SK-N-SH treated with all-trans-retinoic acid at 6 μM for 48 hours (cell line): Measurements from ENCODE around the gene PDSS2.

ENCODE experiments used
- ATAC-seq: fragments of 200-7000 bp; cut with Tn5 transposase; 3 replicates; pipeline ENCODE4 v1.9.1; 2020; ENCODE audit warnings: mild to moderate bottlenecking, moderate library complexity
- ARNTL ChIP-seq: fragments of 450-650 bp; formaldehyde crosslinking; IDR thresholded peaks from 2 replicates; pipeline ENCODE4 v1.5.0; 2020; ENCODE audit warnings: low read depth, mild to moderate bottlenecking, moderate library complexity, borderline replicate concordance
- BACH2 ChIP-seq: fragments of 250-450 bp; sonication (Bioruptor Pico); IDR thresholded peaks from 2 replicates; pipeline ENCODE4 v1.9.0; 2021; ENCODE audit warnings: mild to moderate bottlenecking, borderline replicate concordance
- CSDC2 ChIP-seq: fragments of 250-450 bp; sonication (Bioruptor Pico); IDR thresholded peaks from 2 replicates; pipeline ENCODE4 v1.5.0; 2020; ENCODE audit warnings: mild to moderate bottlenecking, moderate library complexity
- CSRNP3 ChIP-seq: fragments of 250-450 bp; sonication (Bioruptor Pico); IDR thresholded peaks from 2 replicates; pipeline ENCODE4 v1.5.1; 2021; ENCODE audit warnings: mild to moderate bottlenecking, moderate library complexity
- ESRRG ChIP-seq: fragments of 250-450 bp; sonication (Bioruptor Pico); IDR thresholded peaks from 2 replicates; pipeline ENCODE4 v1.6.1; 2021; ENCODE audit warnings: mild to moderate bottlenecking
- ISL1 ChIP-seq: fragments of 250-450 bp; sonication (Bioruptor Pico); IDR thresholded peaks from 2 replicates; pipeline ENCODE4 v2.1.2; 2022; ENCODE audit warnings: mild to moderate bottlenecking, moderate library complexity
- OSR1 ChIP-seq: fragments of 250-450 bp; sonication (Bioruptor Pico); IDR thresholded peaks from 2 replicates; pipeline ENCODE4 v1.8.0; 2022; ENCODE audit warnings: moderate library complexity, mild to moderate bottlenecking, inconsistent platforms
- PATZ1 ChIP-seq: fragments of 250-450 bp; sonication (Bioruptor Pico); IDR thresholded peaks from 2 replicates; pipeline ENCODE4 v1.8.0; 2020; ENCODE audit warnings: mild to moderate bottlenecking, moderate library complexity, borderline replicate concordance
- POU6F1 ChIP-seq: fragments of 250-450 bp; sonication (Bioruptor Pico); IDR thresholded peaks from 2 replicates; pipeline ENCODE4 v1.8.0; 2021; ENCODE audit warnings: low read depth, mild to moderate bottlenecking, moderate library complexity, borderline replicate concordance
- PPARA ChIP-seq: fragments of 250-450 bp; sonication (Bioruptor Pico); IDR thresholded peaks from 2 replicates; pipeline ENCODE4 v1.5.0; 2020; ENCODE audit warnings: mild to moderate bottlenecking, borderline replicate concordance
- RARB ChIP-seq: fragments of 250-450 bp; sonication (Bioruptor Pico); IDR thresholded peaks from 2 replicates; pipeline ENCODE4 v1.8.0; 2021; ENCODE audit warnings: mild to moderate bottlenecking, moderate library complexity
- TCF4 ChIP-seq: fragments of 250-450 bp; sonication (Bioruptor Pico); IDR thresholded peaks from 2 replicates; pipeline ENCODE4 v1.8.0; 2021; ENCODE audit warnings: mild to moderate bottlenecking, moderate library complexity, borderline replicate concordance
- TOX ChIP-seq: fragments of 250-450 bp; sonication (Bioruptor Pico); IDR thresholded peaks from 2 replicates; pipeline ENCODE4 v1.8.0; 2021; ENCODE audit warnings: mild to moderate bottlenecking, moderate library complexity, borderline replicate concordance
- TSHZ2 ChIP-seq: fragments of 250-450 bp; sonication (Bioruptor Pico); IDR thresholded peaks from 2 replicates; pipeline ENCODE4 v1.5.0; 2020; ENCODE audit warnings: mild to moderate bottlenecking, moderate library complexity
- ZC3H10 ChIP-seq: fragments of 250-450 bp; sonication (Bioruptor Pico); IDR thresholded peaks from 2 replicates; pipeline ENCODE4 v1.5.1; 2021; ENCODE audit warnings: mild to moderate bottlenecking, moderate library complexity
- ZFP3 ChIP-seq: fragments of 250-450 bp; sonication (Bioruptor Pico); IDR thresholded peaks from 2 replicates; pipeline ENCODE4 v1.5.0; 2020; ENCODE audit warnings: mild to moderate bottlenecking, moderate library complexity
- ZFP30 ChIP-seq: fragments of 450-650 bp; formaldehyde crosslinking; IDR thresholded peaks from 2 replicates; pipeline ENCODE4 v1.5.0; 2022; ENCODE audit warnings: mild to moderate bottlenecking, moderate library complexity
- ZNF565 ChIP-seq: fragments of 450-650 bp; formaldehyde crosslinking; conservative IDR thresholded peaks from 2 replicates; pipeline ENCODE4 v1.5.0; 2020; ENCODE audit warnings: low read depth, mild to moderate bottlenecking, moderate library complexity
- ZNF70 ChIP-seq: fragments of 450-650 bp; formaldehyde crosslinking; IDR thresholded peaks from 2 replicates; pipeline ENCODE4 v1.5.0; 2020; ENCODE audit warnings: mild to moderate bottlenecking, moderate library complexity
- ZNF8 ChIP-seq: fragments of 450-650 bp; formaldehyde crosslinking; IDR thresholded peaks from 2 replicates; pipeline ENCODE4 v1.5.0; 2020; ENCODE audit warnings: mild to moderate bottlenecking, moderate library complexity

PDSS2 gene

GRCh38 chr6:107315114-107315513 is 144.2 kb downstream of the PDSS2 start:
- no peak for ATAC-seq
- no peak for TF ChIP-seq OSR1 (CRISPR knock-in tag)
- TF ChIP-seq CSDC2 (CRISPR knock-in tag) = no peak
- TF ChIP-seq ESRRG (CRISPR knock-in tag) = no peak
- TF ChIP-seq TOX (CRISPR knock-in tag) = no peak
- TF ChIP-seq, all 23 proteins: peak for 0

- ATAC-seq = no peak
- TF ChIP-seq BACH2 (CRISPR knock-in tag) (no peak), RARB (CRISPR knock-in tag) (no peak), ZNF70 (CRISPR knock-in tag) (no peak), PPARA (CRISPR knock-in tag) (no peak), ZNF8 (CRISPR knock-in tag) (no peak), TOX (CRISPR knock-in tag) (no peak), POU6F1 (no peak), TCF4 (CRISPR knock-in tag) (no peak), TSHZ2 (CRISPR knock-in tag) (no peak), ISL1 (CRISPR knock-in tag) (no peak), ZC3H10 (CRISPR knock-in tag) (no peak), ZFP30 (CRISPR knock-in tag) (no peak), ARNTL (CRISPR knock-in tag) (no peak)
Measured at GRCh38 chr6:107314531-107314939, 144.8 kb downstream of the PDSS2 start.

GRCh38 chr6:107313776-107314175 is 145.6 kb downstream of the PDSS2 start:
- ATAC-seq = no peak
- TF ChIP-seq BACH2 (CRISPR knock-in tag) (no peak), ARNTL (CRISPR knock-in tag) (no peak), ZNF565 (CRISPR knock-in tag) (no peak), CSRNP3 (CRISPR knock-in tag) (no peak), ZC3H10 (CRISPR knock-in tag) (no peak), PPARA (CRISPR knock-in tag) (no peak), ESRRG (CRISPR knock-in tag) (no peak), TCF4 (CRISPR knock-in tag) (no peak), TOX (CRISPR knock-in tag) (no peak), ZFP3 (CRISPR knock-in tag) (no peak), PATZ1 (no peak), ZFP30 (CRISPR knock-in tag) (no peak)

GRCh38 chr6:107310362-107310761 is 149.0 kb downstream of the PDSS2 start:
- ATAC-seq = no peak
- no peak for TF ChIP-seq ZFP30 (CRISPR knock-in tag)
- TF ChIP-seq BACH2 (CRISPR knock-in tag) = no peak
- TF ChIP-seq OSR1 (CRISPR knock-in tag) = no peak
- no peak for TF ChIP-seq ISL1 (CRISPR knock-in tag)
- TF ChIP-seq ZNF565 (CRISPR knock-in tag) = no peak
- no peak for TF ChIP-seq TOX (CRISPR knock-in tag)
